ENCODE data around the gene CFAP92. TPM values are rescaled to one million over a fixed set of nuclear protein-coding genes. Genes with fewer than 3 reads are reported as not detected.

The CFAP92 gene
- total and polyA plus RNA-seq, 2 donors (not counting 3 experiments of a cell fraction or from before 2014, with no cell fraction given), result 0.04 to 0.62 TPM

DNA sequence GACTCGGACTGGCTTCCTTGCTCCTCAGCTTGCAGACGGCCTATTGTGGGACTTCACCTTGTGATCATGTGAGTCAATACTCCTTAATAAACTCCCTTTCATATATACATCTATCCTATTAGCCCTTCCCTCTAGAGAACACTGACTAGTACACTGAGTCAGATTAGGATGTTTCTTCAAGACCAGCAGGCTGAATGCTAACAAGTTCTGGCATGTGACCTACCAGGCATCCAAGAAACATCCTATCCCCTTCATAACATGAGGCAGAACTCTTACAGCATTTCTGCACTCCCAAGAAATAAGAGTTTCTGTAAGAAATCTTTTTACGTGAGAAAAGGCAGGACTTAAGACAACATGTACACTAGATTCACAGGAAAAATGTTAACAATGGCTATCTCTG lies 9.3 kb downstream of the CFAP92 start:
- DNase-seq (ENCODE audit: low read depth, low spot score) (no peak), FAIRE-seq (no peak)
- Histone ChIP-seq H2AFZ (ENCODE audit: low read depth, low read length) (no peak overlapping the region), H3K27ac (ENCODE audit: insufficient read depth, low read depth, low read length) (no peak overlapping the region), H3K4me1 (ENCODE audit: control insufficient read depth, extremely low read depth, insufficient read depth, low read length) (no peaks in the 10 kb centered on the region), H3K36me3 (ENCODE audit: control insufficient read depth in 2 of 2, extremely low read depth in 1 of 2, insufficient read depth in 2 of 2, low read length in 2 of 2) (no peaks in the 10 kb centered on the region), H3K9me3 (replicated peaks; ENCODE audit: control insufficient read depth, insufficient read depth, low read length) (no peaks in the 10 kb centered on the region), H3K9ac (replicated peaks; ENCODE audit: extremely low read depth, insufficient read depth, low read length) (no peak overlapping the region), H3K4me3 (replicated peaks in 1 of 3; ENCODE audit: insufficient read depth in 1 of 3, low read depth in 1 of 3, low read length in 3 of 3) (no peak overlapping the region), H3K79me2 (ENCODE audit: control insufficient read depth, insufficient read depth, low read length) (no peaks in the 10 kb centered on the region), H3K9me1 (replicated peaks; ENCODE audit: control insufficient read depth, extremely low read depth, insufficient read depth, low read length) (no peaks in the 10 kb centered on the region), H3K4me2 (ENCODE audit: insufficient read depth, low read length) (no peak overlapping the region), H4K20me1 (replicated peaks; ENCODE audit: control insufficient read depth, extremely low read depth, insufficient read depth, low read length) (no peaks in the 10 kb centered on the region), H3K27me3 (ENCODE audit: control insufficient read depth in 2 of 2, insufficient read depth in 2 of 2, low read length in 2 of 2) (peaks cover 0 to 2% of the 10 kb centered on the region in 2 experiments)
- CTCF ChIA-PET, result interaction anchor here (4.8 kb wide), 1 partner anchor 14 kb away, joined by 35 read pairs; no protein-coding TSS in a partner anchor
- no TSS peak for BruUV-seq (replicated peaks)
- TF ChIP-seq, protein P1, sequence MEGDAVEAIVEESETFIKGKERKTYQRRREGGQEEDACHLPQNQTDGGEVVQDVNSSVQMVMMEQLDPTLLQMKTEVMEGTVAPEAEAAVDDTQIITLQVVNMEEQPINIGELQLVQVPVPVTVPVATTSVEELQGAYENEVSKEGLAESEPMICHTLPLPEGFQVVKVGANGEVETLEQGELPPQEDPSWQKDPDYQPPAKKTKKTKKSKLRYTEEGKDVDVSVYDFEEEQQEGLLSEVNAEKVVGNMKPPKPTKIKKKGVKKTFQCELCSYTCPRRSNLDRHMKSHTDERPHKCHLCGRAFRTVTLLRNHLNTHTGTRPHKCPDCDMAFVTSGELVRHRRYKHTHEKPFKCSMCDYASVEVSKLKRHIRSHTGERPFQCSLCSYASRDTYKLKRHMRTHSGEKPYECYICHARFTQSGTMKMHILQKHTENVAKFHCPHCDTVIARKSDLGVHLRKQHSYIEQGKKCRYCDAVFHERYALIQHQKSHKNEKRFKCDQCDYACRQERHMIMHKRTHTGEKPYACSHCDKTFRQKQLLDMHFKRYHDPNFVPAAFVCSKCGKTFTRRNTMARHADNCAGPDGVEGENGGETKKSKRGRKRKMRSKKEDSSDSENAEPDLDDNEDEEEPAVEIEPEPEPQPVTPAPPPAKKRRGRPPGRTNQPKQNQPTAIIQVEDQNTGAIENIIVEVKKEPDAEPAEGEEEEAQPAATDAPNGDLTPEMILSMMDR (IDR thresholded peaks at IDR 0.05; ENCODE audit: extremely low read depth in 1 of 2, insufficient read depth in 1 of 2, low read depth in 1 of 2, low read length in 2 of 2), result no peak
- TF ChIP-seq JUN (IDR thresholded peaks at IDR 0.05; ENCODE audit: borderline replicate concordance, insufficient read depth, insufficient read length, low read depth), result no peak
- TF ChIP-seq POLR2AphosphoS5 (IDR thresholded peaks at IDR 0.05; ENCODE audit: insufficient read depth, low read depth, low read length), result no peak
- no peak for TF ChIP-seq MAX (IDR thresholded peaks at IDR 0.05; ENCODE audit: insufficient read depth, insufficient read length)
- TF ChIP-seq GATA2 (IDR thresholded peaks at IDR 0.05; ENCODE audit: insufficient read depth, insufficient read length, low read depth, low read length), result no peak
- no peak for TF ChIP-seq MYC (IDR thresholded peaks at IDR 0.05; ENCODE audit: low read depth, low read length)
- no peak for TF ChIP-seq POLR2A (IDR thresholded peaks at IDR 0.05; ENCODE audit: low read depth, low read length)
- no peak for TF ChIP-seq EZH2 (IDR thresholded peaks at IDR 0.05; ENCODE audit: borderline replicate concordance, low read depth, low read length, severe bottlenecking)
- no peak for TF ChIP-seq FOS (IDR thresholded peaks at IDR 0.05; ENCODE audit: borderline replicate concordance, insufficient read depth, low read length)
- intact Hi-C loops (cut with micrococcal nuclease) (no loop called here), dilution Hi-C loops (cut with MboI; ENCODE audit: extremely low pct_ligation_motif_present, low sequenced_read_pairs) (no loop called here)
- POLR2A ChIA-PET, result no interaction called here
